SK-N-SH treated with all-trans-retinoic acid at 6 μM for 48 hours (cell line): ENCODE results near the gene HMGCS2.
"Not testable (repeated sequence)": the region's sequence is repeated elsewhere in the genome, so short reads cannot be mapped to it uniquely, and the experiment has no call there.

ENCODE experiments used
- ATAC-seq: fragments of 200-7000 bp; cut with Tn5 transposase; 3 replicates; pipeline ENCODE4 v1.9.1; 2020; ENCODE audit warnings: mild to moderate bottlenecking, moderate library complexity
- ARNTL ChIP-seq: fragments of 450-650 bp; formaldehyde crosslinking; IDR thresholded peaks from 2 replicates; pipeline ENCODE4 v1.5.0; 2020; ENCODE audit warnings: low read depth, mild to moderate bottlenecking, moderate library complexity, borderline replicate concordance
- CSDC2 ChIP-seq: fragments of 250-450 bp; sonication (Bioruptor Pico); IDR thresholded peaks from 2 replicates; pipeline ENCODE4 v1.5.0; 2020; ENCODE audit warnings: mild to moderate bottlenecking, moderate library complexity
- ESRRG ChIP-seq: fragments of 250-450 bp; sonication (Bioruptor Pico); IDR thresholded peaks from 2 replicates; pipeline ENCODE4 v1.6.1; 2021; ENCODE audit warnings: mild to moderate bottlenecking
- GLIS3 ChIP-seq: fragments of 250-450 bp; sonication (Bioruptor Pico); IDR thresholded peaks from 2 replicates; pipeline ENCODE4 v1.5.0; 2020; ENCODE audit warnings: mild to moderate bottlenecking, moderate library complexity
- ISL1 ChIP-seq: fragments of 250-450 bp; sonication (Bioruptor Pico); IDR thresholded peaks from 2 replicates; pipeline ENCODE4 v2.1.2; 2022; ENCODE audit warnings: mild to moderate bottlenecking, moderate library complexity
- OSR1 ChIP-seq: fragments of 250-450 bp; sonication (Bioruptor Pico); IDR thresholded peaks from 2 replicates; pipeline ENCODE4 v1.8.0; 2022; ENCODE audit warnings: moderate library complexity, mild to moderate bottlenecking, inconsistent platforms
- PPARA ChIP-seq: fragments of 250-450 bp; sonication (Bioruptor Pico); IDR thresholded peaks from 2 replicates; pipeline ENCODE4 v1.5.0; 2020; ENCODE audit warnings: mild to moderate bottlenecking, borderline replicate concordance
- RARB ChIP-seq: fragments of 250-450 bp; sonication (Bioruptor Pico); IDR thresholded peaks from 2 replicates; pipeline ENCODE4 v1.8.0; 2021; ENCODE audit warnings: mild to moderate bottlenecking, moderate library complexity
- SNAI2 ChIP-seq: fragments of 250-450 bp; sonication (Bioruptor Pico); IDR thresholded peaks from 2 replicates; pipeline ENCODE4 v1.5.0; 2020; ENCODE audit warnings: mild to moderate bottlenecking, moderate library complexity
- TCF4 ChIP-seq: fragments of 250-450 bp; sonication (Bioruptor Pico); IDR thresholded peaks from 2 replicates; pipeline ENCODE4 v1.8.0; 2021; ENCODE audit warnings: mild to moderate bottlenecking, moderate library complexity, borderline replicate concordance
- TOX ChIP-seq: fragments of 250-450 bp; sonication (Bioruptor Pico); IDR thresholded peaks from 2 replicates; pipeline ENCODE4 v1.8.0; 2021; ENCODE audit warnings: mild to moderate bottlenecking, moderate library complexity, borderline replicate concordance
- ZC3H10 ChIP-seq: fragments of 250-450 bp; sonication (Bioruptor Pico); IDR thresholded peaks from 2 replicates; pipeline ENCODE4 v1.5.1; 2021; ENCODE audit warnings: mild to moderate bottlenecking, moderate library complexity
- ZFP3 ChIP-seq: fragments of 250-450 bp; sonication (Bioruptor Pico); IDR thresholded peaks from 2 replicates; pipeline ENCODE4 v1.5.0; 2020; ENCODE audit warnings: mild to moderate bottlenecking, moderate library complexity
- ZFP30 ChIP-seq: fragments of 450-650 bp; formaldehyde crosslinking; IDR thresholded peaks from 2 replicates; pipeline ENCODE4 v1.5.0; 2022; ENCODE audit warnings: mild to moderate bottlenecking, moderate library complexity
- ZNF565 ChIP-seq: fragments of 450-650 bp; formaldehyde crosslinking; conservative IDR thresholded peaks from 2 replicates; pipeline ENCODE4 v1.5.0; 2020; ENCODE audit warnings: low read depth, mild to moderate bottlenecking, moderate library complexity
- ZNF70 ChIP-seq: fragments of 450-650 bp; formaldehyde crosslinking; IDR thresholded peaks from 2 replicates; pipeline ENCODE4 v1.5.0; 2020; ENCODE audit warnings: mild to moderate bottlenecking, moderate library complexity
- ZNF8 ChIP-seq: fragments of 450-650 bp; formaldehyde crosslinking; IDR thresholded peaks from 2 replicates; pipeline ENCODE4 v1.5.0; 2020; ENCODE audit warnings: mild to moderate bottlenecking, moderate library complexity
- TF ChIP-seq, protein P1 (sequence below): fragments of 250-450 bp; sonication (Bioruptor Pico); IDR thresholded peaks from 2 replicates; pipeline ENCODE4 v1.8.0; 2020; ENCODE audit warnings: mild to moderate bottlenecking, moderate library complexity, borderline replicate concordance
- TF ChIP-seq, protein P2 (sequence below): fragments of 250-450 bp; sonication (Bioruptor Pico); IDR thresholded peaks from 2 replicates; pipeline ENCODE4 v1.5.1; 2021; ENCODE audit warnings: mild to moderate bottlenecking, moderate library complexity
- TF ChIP-seq, protein P3 (sequence below): fragments of 250-450 bp; sonication (Bioruptor Pico); IDR thresholded peaks from 2 replicates; pipeline ENCODE4 v1.5.0; 2020; ENCODE audit warnings: mild to moderate bottlenecking, moderate library complexity
- TF ChIP-seq, protein P4 (sequence below): fragments of 250-450 bp; sonication (Bioruptor Pico); IDR thresholded peaks from 2 replicates; pipeline ENCODE4 v1.5.1; 2020; ENCODE audit warnings: low read depth, mild to moderate bottlenecking, moderate library complexity
- TF ChIP-seq, protein P5 (sequence below): fragments of 250-450 bp; sonication (Bioruptor Pico); IDR thresholded peaks from 2 replicates; pipeline ENCODE4 v1.8.0; 2021; ENCODE audit warnings: low read depth, mild to moderate bottlenecking, moderate library complexity, borderline replicate concordance

Gene HMGCS2

GRCh38 chr1:119787776-119788175 is 19.1 kb upstream of the HMGCS2 start:
- no peak for TF ChIP-seq CSDC2
- no peak for TF ChIP-seq PPARA
- no peak for TF ChIP-seq ARNTL
- no peak for TF ChIP-seq ESRRG (CRISPR knock-in tag)
- no peak for TF ChIP-seq GLIS3 (CRISPR knock-in tag)
- no peak for TF ChIP-seq OSR1 (CRISPR knock-in tag)
- TF ChIP-seq, protein P1, sequence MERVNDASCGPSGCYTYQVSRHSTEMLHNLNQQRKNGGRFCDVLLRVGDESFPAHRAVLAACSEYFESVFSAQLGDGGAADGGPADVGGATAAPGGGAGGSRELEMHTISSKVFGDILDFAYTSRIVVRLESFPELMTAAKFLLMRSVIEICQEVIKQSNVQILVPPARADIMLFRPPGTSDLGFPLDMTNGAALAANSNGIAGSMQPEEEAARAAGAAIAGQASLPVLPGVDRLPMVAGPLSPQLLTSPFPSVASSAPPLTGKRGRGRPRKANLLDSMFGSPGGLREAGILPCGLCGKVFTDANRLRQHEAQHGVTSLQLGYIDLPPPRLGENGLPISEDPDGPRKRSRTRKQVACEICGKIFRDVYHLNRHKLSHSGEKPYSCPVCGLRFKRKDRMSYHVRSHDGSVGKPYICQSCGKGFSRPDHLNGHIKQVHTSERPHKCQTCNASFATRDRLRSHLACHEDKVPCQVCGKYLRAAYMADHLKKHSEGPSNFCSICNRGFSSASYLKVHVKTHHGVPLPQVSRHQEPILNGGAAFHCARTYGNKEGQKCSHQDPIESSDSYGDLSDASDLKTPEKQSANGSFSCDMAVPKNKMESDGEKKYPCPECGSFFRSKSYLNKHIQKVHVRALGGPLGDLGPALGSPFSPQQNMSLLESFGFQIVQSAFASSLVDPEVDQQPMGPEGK: no peak
- TF ChIP-seq, protein P2, sequence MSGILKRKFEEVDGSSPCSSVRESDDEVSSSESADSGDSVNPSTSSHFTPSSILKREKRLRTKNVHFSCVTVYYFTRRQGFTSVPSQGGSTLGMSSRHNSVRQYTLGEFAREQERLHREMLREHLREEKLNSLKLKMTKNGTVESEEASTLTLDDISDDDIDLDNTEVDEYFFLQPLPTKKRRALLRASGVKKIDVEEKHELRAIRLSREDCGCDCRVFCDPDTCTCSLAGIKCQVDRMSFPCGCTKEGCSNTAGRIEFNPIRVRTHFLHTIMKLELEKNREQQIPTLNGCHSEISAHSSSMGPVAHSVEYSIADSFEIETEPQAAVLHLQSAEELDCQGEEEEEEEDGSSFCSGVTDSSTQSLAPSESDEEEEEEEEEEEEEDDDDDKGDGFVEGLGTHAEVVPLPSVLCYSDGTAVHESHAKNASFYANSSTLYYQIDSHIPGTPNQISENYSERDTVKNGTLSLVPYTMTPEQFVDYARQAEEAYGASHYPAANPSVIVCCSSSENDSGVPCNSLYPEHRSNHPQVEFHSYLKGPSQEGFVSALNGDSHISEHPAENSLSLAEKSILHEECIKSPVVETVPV: no peak
- TF ChIP-seq ZFP3 (CRISPR knock-in tag): no peak
- TF ChIP-seq, protein P3, sequence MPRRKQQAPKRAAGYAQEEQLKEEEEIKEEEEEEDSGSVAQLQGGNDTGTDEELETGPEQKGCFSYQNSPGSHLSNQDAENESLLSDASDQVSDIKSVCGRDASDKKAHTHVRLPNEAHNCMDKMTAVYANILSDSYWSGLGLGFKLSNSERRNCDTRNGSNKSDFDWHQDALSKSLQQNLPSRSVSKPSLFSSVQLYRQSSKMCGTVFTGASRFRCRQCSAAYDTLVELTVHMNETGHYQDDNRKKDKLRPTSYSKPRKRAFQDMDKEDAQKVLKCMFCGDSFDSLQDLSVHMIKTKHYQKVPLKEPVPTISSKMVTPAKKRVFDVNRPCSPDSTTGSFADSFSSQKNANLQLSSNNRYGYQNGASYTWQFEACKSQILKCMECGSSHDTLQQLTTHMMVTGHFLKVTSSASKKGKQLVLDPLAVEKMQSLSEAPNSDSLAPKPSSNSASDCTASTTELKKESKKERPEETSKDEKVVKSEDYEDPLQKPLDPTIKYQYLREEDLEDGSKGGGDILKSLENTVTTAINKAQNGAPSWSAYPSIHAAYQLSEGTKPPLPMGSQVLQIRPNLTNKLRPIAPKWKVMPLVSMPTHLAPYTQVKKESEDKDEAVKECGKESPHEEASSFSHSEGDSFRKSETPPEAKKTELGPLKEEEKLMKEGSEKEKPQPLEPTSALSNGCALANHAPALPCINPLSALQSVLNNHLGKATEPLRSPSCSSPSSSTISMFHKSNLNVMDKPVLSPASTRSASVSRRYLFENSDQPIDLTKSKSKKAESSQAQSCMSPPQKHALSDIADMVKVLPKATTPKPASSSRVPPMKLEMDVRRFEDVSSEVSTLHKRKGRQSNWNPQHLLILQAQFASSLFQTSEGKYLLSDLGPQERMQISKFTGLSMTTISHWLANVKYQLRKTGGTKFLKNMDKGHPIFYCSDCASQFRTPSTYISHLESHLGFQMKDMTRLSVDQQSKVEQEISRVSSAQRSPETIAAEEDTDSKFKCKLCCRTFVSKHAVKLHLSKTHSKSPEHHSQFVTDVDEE: no peak
- no peak for TF ChIP-seq ZC3H10 (CRISPR knock-in tag)
- TF ChIP-seq ZNF70 (CRISPR knock-in tag): no peak
- ATAC-seq: no peak

GRCh38 chr1:119786473-119787050 is 17.9 kb upstream of the HMGCS2 start:
- not testable (repeated sequence) for ATAC-seq

DNA sequence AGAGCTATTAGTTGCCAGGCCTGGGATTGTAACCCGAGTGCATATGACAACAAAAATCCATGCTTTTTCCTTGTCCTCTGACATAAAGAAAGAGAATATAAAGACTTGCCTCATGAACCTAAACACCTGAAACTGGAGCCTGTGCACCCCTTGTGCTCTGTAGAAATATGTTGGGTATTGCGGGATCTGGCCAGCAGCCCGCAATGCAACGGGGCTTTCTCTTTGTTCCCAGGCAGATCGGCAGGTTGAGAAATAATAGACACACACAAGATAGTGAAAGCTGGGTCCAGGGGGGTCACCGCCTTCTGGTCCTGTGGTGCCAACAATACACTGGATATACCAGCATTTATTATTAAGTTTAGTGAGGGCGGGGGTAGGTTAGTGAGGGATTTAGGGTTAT is 17.3 kb upstream of the HMGCS2 start:
- not testable (repeated sequence) for ATAC-seq

DNA sequence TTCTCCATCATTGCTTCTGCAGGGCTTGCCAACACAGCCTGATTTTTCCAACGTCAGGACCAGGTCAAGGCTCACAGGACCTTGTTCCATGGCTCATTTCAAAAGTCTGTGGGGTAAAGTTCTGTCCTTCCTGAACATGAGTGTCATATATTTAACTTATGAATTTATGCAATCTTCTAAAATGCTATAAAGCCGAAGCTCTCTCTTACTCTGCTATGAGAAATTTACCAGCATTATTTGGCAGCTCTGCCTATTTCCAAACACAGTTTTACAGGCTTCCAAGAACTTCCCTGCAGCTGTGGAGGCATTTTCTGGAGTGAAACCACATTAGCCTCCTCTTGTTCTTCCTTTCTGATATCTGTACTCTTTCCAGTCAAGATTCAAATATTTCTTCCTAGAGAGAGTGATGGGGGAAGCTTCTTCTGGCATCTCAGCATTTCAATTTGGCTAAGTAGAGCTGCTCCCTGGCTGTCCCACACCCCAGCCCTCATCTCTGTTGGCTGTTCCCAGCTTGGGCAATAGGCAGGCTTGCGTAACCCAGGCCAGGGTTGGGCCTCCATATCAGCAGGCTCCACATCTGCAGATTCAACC is 15.6 kb upstream of the HMGCS2 start:
- TF ChIP-seq ZNF565 (CRISPR knock-in tag) (no peak), ISL1 (CRISPR knock-in tag) (no peak), ZFP30 (CRISPR knock-in tag) (no peak), CSDC2 (no peak), SNAI2 (CRISPR knock-in tag) (no peak), TCF4 (no peak), ZFP3 (CRISPR knock-in tag) (no peak), ZNF70 (CRISPR knock-in tag) (no peak), ZNF8 (CRISPR knock-in tag) (no peak), TOX (no peak), RARB (CRISPR knock-in tag) (no peak), GLIS3 (CRISPR knock-in tag) (no peak)
- TF ChIP-seq, protein P4, sequence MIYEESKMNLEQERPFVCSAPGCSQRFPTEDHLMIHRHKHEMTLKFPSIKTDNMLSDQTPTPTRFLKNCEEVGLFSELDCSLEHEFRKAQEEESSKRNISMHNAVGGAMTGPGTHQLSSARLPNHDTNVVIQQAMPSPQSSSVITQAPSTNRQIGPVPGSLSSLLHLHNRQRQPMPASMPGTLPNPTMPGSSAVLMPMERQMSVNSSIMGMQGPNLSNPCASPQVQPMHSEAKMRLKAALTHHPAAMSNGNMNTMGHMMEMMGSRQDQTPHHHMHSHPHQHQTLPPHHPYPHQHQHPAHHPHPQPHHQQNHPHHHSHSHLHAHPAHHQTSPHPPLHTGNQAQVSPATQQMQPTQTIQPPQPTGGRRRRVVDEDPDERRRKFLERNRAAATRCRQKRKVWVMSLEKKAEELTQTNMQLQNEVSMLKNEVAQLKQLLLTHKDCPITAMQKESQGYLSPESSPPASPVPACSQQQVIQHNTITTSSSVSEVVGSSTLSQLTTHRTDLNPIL (CRISPR knock-in tag): no peak
- TF ChIP-seq, protein P5, sequence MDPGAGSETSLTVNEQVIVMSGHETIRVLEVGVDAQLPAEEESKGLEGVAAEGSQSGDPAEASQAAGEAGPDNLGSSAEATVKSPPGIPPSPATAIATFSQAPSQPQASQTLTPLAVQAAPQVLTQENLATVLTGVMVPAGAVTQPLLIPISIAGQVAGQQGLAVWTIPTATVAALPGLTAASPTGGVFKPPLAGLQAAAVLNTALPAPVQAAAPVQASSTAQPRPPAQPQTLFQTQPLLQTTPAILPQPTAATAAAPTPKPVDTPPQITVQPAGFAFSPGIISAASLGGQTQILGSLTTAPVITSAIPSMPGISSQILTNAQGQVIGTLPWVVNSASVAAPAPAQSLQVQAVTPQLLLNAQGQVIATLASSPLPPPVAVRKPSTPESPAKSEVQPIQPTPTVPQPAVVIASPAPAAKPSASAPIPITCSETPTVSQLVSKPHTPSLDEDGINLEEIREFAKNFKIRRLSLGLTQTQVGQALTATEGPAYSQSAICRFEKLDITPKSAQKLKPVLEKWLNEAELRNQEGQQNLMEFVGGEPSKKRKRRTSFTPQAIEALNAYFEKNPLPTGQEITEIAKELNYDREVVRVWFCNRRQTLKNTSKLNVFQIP (CRISPR knock-in tag): no peak

More for the DNA sequence above, 15.6 kb upstream of the HMGCS2 start:
- ATAC-seq: no peak
